ENCODE results near the gene SLC12A2.

The SLC12A2 gene

DNA sequence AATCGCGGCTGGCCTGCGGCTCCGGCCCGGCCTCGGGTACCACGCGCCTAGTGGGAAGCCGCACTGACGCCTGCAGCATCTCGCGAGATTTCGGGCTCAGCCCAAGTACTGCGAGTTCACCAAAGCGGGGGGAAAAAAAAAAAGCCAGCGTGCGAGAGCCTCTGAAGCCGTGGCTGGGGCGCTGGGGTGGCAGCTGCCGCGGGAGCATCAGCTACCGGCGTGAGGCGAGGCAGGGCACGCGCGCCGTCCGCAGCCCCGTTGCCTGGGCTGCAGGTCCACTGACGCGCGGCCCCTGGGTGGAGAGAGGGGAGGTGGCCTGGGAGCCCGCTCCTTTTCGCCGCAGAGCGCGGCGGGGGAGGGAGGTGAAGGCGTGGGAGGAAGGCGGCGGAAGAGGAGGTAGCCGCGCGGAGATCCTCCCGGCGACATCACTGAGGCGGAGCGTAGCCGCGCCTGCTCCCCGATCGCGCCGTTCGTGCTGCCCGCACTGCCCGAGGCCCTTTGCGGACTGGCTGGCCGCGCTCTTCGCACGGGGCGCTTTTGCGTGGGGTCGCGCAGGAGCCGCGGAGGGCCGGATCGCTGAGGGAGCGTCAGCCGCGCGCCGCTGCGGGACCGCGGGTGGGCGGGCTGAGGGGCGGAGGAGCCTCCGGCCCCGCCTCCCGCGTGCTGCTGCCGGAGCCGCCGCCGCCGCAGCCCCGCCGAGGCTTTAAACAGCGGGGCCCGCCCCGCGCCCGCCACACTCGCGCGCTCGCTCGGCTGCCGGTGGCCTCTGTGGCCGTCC, at the start of gene SLC12A2:
TSS of gene SLC12A2 (plus strand) at position 734 of the 778 bp plus-strand sequence. CDS start 189 bp downstream, outside the sequence.
- peak; percentile 72 to 80 for DNase-seq (ENCODE audit: low read depth in 2 of 2)

DNA sequence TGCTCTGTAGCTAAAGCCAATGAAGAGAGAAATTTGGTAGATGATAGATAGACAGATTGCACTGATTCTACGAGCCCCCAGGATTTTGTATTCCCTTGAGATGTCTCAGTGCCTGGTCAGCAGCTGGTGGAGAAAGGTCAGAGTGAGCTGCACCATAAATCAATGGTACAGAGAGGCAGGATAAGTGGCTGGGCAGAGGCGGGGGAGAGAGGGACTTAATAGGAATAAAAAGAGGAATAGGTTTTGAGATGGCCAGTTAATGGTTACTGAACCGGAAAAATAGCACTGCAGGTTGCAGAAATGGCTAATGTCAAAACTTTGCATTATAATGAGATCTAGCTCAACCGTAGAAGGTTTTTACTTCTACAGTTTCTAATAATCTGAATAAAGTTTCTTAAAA, 47.9 kb upstream of the SLC12A2 start:
- DNase-seq (ENCODE audit: low read depth in 2 of 2): no peak

DNA sequence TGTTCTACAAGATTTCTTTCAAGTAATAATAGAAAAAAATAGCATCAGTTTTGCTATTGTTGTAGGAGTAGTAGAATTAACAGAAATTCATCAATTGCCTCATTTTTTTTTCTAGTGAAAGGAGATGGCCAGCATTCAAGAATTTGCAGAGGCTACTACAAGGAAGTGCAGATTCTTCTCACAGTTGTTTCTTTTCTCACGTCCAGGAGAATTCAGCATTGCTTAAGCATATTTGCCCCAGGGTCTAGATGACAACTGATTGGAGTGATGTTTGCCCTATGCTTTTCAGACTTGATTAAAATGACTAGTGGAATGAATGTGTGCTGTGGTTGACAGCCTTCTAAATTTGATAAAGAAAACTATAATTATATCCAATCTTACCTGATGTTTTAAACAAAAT, 46.6 kb upstream of the SLC12A2 start:
- no peak for DNase-seq (ENCODE audit: low read depth in 2 of 2)

DNA sequence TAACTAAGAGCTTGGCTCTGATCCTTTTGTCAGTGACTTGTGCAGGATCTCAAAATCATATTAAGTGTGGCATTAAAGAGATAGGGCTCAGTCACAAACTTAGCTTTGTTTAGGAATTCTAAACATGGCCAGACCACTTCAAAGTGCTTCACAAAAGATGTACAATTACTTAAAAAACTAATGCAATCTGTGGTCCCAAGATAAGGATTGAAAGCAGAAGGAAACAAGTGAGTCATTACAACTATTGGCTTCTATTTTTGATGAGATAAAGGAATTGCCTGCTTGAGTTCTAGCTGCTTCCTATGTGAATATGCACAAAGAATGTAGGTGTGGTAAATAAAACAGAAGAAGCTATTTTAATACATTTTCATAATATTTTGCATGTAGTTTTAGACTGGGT, 44.9 kb upstream of the SLC12A2 start:
- no peak for DNase-seq (ENCODE audit: low read depth in 2 of 2)

DNA sequence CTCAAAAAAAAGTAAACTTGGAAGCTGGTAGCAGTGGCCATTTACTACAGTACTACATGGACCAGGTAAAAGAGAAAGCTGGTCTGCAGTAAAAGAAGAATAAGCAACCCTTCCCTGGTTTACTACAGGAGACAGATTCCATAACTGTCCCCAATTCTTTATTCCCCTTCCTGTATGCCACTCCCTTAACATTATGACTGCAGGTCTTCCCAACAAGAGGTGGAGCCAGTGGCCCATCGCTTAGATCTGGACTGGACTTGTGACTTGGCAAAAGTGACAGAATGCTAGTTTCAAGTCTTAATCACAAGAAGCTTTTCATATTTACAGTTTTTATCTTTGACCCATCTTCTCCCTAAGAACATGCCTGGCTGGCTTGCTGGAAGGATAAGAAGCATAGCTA, 42.6 kb upstream of the SLC12A2 start:
- no peak for DNase-seq (ENCODE audit: low read depth in 2 of 2)

DNA sequence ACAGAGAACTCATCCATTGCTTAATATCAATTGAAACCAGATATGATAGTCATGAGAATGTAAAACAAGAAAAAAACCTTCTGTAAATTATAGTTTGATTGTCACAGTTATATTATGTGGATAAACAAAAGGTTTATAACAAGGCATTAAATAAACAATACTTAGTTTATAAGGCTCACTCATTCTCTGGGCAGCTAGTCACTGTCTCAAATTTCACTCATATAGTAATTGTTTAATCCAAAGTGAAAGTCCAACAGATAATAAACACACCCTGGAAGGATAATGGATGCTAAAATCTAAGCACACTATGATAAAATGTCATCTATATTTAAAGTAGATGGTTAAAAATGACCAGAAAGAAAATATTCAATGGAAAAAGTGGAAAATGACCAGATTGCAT, 30.8 kb upstream of the SLC12A2 start:
- DNase-seq (ENCODE audit: low read depth in 2 of 2): no peak

DNA sequence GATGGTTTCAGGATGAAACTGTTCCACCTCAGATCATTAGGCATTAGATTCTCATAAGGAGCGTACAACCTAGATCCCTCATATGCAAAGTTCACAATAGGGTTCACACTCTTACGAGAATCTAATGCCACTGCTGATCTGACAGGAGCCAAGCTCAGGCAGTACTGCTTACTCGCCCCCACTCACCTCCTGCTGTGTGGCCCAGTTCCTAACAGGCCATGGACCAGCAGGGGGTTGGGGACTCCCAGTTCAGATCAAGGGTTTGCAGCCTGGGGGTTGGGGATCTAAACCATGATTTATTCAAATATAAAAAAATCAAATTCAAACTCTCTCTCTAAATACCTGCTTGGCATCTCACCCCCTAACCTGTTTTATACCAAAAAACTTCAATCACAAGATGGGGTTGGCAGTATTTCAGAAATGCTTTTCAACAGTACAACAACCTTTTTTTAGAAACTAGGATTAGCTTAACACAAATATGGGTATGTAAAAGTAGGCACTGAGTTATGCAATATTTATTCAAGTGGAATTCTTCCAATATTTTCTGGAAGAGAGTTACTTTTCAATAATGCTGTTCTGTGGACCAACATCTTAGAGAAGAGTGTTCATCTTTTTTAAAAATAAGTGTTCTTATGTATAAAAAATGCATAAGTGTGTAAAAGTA, 30.1 kb upstream of the SLC12A2 start:
- no peak for DNase-seq (ENCODE audit: low read depth in 2 of 2)

DNA sequence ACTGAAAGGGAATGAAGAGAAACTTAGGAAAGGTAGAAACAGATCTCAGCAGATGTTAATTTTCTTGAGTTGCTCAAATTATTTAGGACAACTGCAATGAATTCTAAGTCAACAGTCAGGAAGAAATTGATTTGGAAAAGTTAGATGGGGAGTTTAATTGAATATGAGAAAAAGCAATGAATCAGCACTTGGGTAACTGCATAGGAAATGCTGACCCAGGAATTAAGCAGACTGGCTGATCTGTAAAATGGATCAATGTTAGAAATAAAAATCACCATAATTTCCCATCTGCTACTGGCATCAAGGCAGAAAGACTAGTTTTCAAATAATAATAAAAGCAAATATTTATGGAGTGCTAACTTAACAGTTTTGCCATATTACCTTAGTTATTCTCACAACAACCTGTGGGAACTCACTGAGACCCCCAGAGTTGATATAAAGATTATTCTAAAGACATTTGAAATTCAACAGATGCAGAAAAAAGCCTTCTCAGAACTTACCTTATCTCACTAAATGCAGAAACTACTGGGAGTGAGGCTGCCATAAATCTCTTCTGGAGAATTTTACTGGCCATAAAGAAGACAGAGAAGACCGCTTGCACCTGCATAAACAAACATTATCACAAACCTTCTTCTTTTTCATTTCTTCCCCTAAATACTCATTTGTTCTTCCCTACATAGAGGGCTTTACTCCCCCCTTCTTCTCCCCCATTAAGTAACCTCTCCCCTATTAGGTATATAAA, 22.8 kb upstream of the SLC12A2 start:
- DNase-seq (ENCODE audit: low read depth in 2 of 2): no peak

DNA sequence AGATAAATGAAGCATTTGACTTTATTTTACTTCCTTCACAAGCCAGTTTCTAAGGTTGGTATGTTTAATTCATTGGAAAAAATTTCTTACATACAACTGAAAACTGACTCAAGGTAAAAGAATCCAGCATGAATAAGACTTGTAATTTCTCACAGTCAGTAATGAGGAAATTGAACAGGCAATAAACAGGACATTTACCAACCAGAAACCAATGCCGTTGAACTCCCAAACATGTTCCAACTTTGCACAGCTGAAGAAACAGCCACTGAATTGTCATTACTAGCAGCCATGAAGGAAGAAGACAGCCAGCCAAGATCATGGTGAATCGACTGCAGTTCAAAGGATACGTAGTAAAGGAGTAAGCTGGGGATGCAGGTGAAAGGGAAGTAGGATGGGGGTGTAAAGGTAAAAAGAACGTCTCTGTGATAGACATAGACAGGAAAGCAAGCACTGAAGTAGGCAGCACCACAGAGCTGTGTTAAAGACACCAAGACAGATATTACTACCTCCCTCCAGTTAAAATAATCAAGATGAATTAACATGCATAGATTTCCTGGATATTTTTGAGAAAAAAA, 21.3 kb upstream of the SLC12A2 start:
- DNase-seq (ENCODE audit: low read depth in 2 of 2): no peak

DNA sequence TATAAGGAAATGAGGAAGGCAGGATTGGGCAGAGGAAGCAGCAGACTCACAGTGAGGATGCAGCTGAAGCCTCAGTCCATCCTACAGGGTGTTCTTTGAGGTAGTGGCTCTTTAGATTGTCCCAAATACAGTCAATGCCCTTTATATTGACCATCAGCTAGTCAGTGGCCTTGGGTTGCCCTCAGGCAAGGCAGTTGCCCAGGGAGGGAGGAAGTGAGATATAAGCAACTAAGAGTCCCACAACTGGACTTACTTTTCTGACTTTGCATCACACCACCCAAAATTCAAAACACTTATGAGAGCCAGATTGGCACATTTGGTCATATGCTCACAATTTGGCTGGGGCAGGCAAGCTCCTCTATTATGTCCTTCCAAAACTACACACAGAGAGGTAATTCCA, 9.4 kb upstream of the SLC12A2 start:
- no peak for DNase-seq (ENCODE audit: low read depth in 2 of 2)

DNA sequence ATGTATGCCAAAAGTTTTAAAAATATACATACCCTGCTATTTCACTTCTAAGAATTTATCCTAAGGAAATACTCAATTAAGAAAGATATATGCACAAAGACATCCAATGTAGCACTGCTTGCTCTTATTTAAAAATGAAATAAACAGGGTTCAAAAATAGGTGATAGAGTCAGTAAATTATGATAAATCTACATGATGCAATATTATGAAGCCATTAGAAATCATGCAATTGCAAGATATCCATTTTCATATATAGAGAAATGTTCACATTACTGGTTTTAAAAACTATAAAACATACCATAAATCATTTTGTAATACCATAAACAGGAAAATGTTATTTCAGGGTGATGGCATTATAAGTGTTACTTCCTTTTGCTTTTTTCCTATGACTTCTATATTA, 8.6 kb upstream of the SLC12A2 start:
- DNase-seq (ENCODE audit: low read depth in 2 of 2): no peak

DNA sequence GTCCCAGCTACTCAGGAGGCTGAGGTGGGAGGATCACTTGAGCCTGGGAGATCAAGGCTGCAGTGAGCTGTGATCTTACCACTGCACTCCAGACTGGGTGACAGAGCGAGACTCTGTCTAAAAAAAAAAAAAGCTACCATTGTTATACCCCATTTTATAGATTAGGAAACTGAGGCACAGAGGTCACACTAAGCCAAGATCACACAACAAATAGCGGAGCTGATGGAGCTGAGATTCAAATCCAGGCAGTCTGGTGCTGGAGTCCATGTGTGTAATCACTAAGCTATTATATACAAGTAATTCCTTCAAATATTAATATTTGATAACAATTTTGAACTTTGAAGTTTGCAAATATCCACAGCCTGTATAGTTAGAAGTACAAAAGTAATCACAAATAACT, 6.0 kb upstream of the SLC12A2 start:
- no peak for DNase-seq (ENCODE audit: low read depth in 2 of 2)

DNA sequence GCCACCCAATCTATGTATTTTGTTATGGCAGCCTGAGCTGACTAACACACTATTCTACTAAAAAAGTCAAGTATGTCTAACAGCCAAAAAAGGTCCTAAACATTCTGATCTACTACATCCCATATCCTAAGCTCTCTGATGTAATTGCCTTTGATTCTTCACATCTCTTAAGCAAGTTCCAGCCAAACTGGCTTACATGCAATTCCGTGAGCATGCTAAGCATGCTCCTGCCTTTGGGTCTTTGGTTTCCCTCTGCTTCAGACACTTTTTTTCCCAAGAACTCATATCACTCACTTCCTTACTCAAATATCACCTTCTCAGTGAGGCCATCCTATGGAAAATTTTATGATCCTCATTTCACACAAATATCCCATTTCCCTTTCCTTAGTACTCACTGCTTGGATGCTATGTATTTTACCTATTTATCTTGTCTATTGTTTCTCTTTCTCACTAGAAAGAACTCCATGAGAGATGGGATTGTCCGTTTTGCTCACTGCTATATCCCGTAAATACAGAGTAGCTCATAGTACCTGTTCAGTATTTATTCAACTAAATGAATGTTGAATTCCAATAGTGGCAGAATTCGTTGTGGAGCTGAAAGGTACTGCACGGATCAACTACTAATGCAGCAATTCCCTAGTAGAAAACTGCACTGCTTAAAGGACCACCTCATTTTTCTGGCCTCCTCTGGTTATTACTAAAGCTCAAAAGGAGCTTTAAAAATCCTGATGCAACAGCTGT, 2.3 kb upstream of the SLC12A2 start:
- DNase-seq (ENCODE audit: low read depth in 2 of 2): no peak

DNA sequence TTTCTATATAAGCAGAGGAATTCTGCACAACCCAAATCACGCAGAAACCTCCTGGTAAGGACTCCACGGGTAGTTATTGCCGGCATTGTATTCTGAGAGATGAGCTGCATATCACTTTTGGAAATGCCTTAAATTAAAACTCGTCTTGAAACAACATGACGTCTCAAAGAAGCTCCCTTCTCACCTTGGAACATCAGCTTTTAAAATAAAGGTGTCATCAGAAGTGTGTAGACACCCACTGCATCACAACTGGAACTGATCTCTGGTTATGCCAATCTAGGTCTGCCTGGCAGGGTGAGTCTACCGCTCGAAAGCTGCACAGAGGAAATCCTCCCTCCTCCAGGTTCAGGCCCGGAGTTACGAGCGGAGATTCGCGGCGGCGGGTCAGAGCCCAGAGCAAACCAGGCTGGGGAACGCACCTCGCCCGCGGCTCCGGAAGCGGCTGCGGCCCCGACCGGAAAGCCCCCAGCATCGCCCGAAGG, 974 bp upstream of the SLC12A2 start:
- DNase-seq (ENCODE audit: low read depth in 2 of 2): no peak

DNA sequence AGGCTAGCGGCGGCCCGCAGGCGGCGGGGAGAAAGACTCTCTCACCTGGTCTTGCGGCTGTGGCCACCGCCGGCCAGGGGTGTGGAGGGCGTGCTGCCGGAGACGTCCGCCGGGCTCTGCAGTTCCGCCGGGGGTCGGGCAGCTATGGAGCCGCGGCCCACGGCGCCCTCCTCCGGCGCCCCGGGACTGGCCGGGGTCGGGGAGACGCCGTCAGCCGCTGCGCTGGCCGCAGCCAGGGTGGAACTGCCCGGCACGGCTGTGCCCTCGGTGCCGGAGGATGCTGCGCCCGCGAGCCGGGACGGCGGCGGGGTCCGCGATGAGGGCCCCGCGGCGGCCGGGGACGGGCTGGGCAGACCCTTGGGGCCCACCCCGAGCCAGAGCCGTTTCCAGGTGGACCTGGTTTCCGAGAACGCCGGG, 253 bp downstream of the SLC12A2 start:
- no peak for DNase-seq (ENCODE audit: low read depth in 2 of 2)

DNA sequence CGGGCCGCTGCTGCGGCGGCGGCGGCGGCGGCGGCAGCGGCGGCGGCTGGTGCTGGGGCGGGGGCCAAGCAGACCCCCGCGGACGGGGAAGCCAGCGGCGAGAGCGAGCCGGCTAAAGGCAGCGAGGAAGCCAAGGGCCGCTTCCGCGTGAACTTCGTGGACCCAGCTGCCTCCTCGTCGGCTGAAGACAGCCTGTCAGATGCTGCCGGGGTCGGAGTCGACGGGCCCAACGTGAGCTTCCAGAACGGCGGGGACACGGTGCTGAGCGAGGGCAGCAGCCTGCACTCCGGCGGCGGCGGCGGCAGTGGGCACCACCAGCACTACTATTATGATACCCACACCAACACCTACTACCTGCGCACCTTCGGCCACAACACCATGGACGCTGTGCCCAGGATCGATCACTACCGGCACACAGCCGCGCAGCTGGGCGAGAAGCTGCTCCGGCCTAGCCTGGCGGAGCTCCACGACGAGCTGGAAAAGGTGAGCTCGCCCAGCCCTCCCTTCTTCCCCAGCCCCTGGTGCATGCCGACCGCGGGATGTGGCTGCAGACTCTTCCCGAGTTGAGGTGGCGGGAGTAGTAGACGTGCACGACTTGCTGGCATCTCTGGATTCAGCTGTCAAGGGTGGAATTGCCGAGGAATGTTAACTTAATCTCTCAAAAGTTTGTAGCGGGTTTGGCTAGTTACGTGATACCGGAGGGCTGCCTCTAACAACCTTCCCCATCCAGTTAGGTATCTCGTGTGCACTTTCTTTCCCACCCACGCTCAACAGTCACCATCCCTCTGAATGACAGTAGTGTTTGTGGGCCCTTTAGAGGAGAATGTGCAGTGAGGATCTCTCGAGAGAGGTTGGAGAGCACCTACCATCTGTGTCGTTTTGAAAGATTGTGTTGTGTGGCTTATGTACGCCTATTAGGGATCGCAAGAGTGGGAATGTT, 932 bp downstream of the SLC12A2 start:
- DNase-seq (ENCODE audit: low read depth in 2 of 2): peak in 1 of 2 donors; percentile 34

DNA sequence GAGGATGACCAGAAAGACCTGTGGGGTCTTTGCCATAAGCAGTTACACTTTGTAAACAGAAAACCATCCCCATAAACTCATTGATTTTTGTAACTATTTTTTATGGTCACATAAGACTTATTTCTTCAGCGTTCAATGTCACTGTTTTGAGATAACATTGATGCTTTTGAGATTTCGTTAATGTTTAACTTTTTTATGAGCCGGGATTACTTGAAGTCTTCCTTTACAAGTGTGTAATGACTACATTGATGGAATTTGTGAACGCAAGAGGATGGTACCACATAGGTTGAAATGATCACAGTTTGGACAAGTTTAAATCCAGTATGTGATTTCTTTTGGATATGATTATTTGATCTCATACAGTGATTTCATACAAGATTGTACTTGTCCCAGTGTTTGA, 1.8 kb downstream of the SLC12A2 start:
- DNase-seq (ENCODE audit: low read depth in 2 of 2): no peak

DNA sequence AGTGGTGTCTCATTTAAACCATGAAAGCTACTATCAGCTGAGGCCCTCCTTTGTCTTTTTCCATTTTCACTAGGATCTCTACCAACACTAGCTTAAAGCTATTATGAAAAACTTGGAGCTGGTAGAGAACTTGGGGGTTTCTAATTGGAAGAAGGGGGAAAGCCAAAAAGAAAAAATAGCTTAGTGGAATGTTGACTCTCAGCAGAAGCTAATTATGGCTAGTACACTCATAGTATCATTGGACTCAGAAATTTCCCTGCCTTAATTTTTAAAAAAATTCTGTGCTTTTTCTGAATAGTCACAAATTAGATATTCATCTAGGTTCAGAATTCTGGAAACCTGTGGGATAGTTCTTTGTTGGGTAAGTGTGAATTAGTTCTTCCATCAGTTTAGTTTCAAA, 8.0 kb downstream of the SLC12A2 start:
- no peak for DNase-seq (ENCODE audit: low read depth in 2 of 2)

DNA sequence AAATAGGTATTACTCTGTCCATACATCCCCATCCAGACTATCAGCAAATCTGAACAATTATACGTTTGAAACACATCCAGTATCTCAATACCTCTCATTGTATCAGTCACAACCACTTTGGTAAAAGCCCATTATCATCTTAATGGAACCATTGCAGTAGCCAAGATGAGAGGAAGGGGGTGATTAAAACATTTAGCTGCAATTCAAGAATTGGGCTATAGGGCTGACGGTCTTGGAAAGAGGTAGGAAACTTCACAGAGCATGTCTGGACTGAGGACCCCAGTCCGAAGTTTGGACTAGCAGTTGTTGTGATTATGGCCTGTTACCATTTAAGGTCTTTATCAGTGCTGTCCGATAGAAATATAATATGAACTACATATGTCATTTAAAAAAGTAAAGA, 8.6 kb downstream of the SLC12A2 start:
- DNase-seq (ENCODE audit: low read depth in 2 of 2): no peak

DNA sequence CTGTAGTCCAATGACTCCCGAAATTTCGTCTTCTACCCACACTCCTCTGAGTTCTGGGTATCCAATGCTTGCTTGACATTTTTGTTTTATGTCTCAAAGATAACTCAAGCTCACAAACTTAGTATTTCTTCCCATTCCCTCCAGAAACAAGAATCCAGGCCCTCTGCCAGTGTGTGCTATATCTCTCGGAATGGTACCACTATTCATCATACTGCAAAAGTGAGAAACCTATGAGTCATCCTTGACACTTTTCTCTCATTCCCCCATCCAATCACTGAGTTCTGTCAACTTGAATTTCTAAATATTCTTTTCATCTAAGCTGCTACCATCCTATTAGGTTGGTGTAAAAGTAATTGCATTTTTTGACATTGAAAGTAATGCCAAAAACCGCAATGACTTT, 9.8 kb downstream of the SLC12A2 start:
- DNase-seq (ENCODE audit: low read depth in 2 of 2): no peak
